Activated naive CD4-positive, alpha-beta T cell treated with Interleukin-2 at 50 U/mL for 16 hours (primary cell): ENCODE data around the gene SAP130.
"Not testable (repeated sequence)": the region's sequence is repeated elsewhere in the genome, so short reads cannot be mapped to it uniquely, and the experiment has no call there.

Source experiments
- DNase-seq: peaks from one replicate; pipeline ENCODE4 v3.0.0-alpha.2; 2020

Gene SAP130

GRCh38 chr2:127950264-127950663 lies 77.6 kb downstream of the SAP130 start:
- no peak for DNase-seq

- DNase-seq: no peak
These were observed 82.6 kb downstream of the SAP130 start for GRCh38 chr2:127945281-127945680.

- no peak for DNase-seq
These were observed 84.7 kb downstream of the SAP130 start for GRCh38 chr2:127943186-127943585.

- DNase-seq: no peak
These were observed 85.9 kb downstream of the SAP130 start for GRCh38 chr2:127942002-127942401.

GRCh38 chr2:127941461-127941860 lies 86.4 kb downstream of the SAP130 start:
- no peak for DNase-seq

- no peak for DNase-seq
These were observed 87.2 kb downstream of the SAP130 start for GRCh38 chr2:127940641-127941040.

- DNase-seq: no peak
These were observed 92.5 kb downstream of the SAP130 start for GRCh38 chr2:127935337-127935736.

GRCh38 chr2:127932199-127932876 lies 95.5 kb downstream of the SAP130 start:
- DNase-seq: no peak

- DNase-seq: no peak
These were observed 98.4 kb downstream of the SAP130 start for GRCh38 chr2:127929449-127929848.

- no peak for DNase-seq
These were observed 100.5 kb downstream of the SAP130 start for GRCh38 chr2:127927384-127927783.

GRCh38 chr2:127917916-127918315 lies 109.9 kb downstream of the SAP130 start:
- DNase-seq: no peak

- no peak for DNase-seq
These were observed 113.9 kb downstream of the SAP130 start for GRCh38 chr2:127913808-127914457.

GRCh38 chr2:127911737-127912136 lies 116.1 kb downstream of the SAP130 start:
- no peak for DNase-seq

GRCh38 chr2:127910415-127910814 lies 117.4 kb downstream of the SAP130 start:
- no peak for DNase-seq

- no peak for DNase-seq
These were observed 118.8 kb downstream of the SAP130 start for GRCh38 chr2:127909019-127909418.

- not testable (repeated sequence) for DNase-seq
These were observed 120.0 kb downstream of the SAP130 start for GRCh38 chr2:127907733-127908400.

- DNase-seq: no peak
These were observed 121.5 kb downstream of the SAP130 start for GRCh38 chr2:127906206-127906926.

- DNase-seq: no peak
These were observed 126.4 kb downstream of the SAP130 start for GRCh38 chr2:127901339-127902056.

GRCh38 chr2:127897531-127898211 lies 130.2 kb downstream of the SAP130 start:
- no peak for DNase-seq

- no peak for DNase-seq
These were observed 134.4 kb downstream of the SAP130 start for GRCh38 chr2:127893494-127893893.

GRCh38 chr2:127893033-127893432 lies 134.8 kb downstream of the SAP130 start:
- no peak for DNase-seq

- DNase-seq: no peak
These were observed 136.0 kb downstream of the SAP130 start for GRCh38 chr2:127891811-127892210.
